ENCODE measurements around the gene ADGRG2. TPM values are rescaled to one million over a fixed set of nuclear protein-coding genes. Genes with fewer than 3 reads are reported as not detected.

The ADGRG2 gene
- total and polyA plus RNA-seq, 2 of the 13 experiments (the other 11 are each of a cell fraction or from before 2014, with no cell fraction given) = not detected

GRCh38 chrX:18944482-18944881, 177.8 kb downstream of the ADGRG2 start:
- ChIA-PET CTCF (ENCODE audit: low intra/inter-chr PET ratio, low total read pairs) (no interaction called here), POLR2A (no interaction called here)
- peaks cover 3 to 58% of the 10 kb centered on the region in 2 experiments; a peak in 4 of 5 replicates for H3K36me3 ChIP-seq (replicated peaks in 1 of 2; ENCODE audit: control insufficient read depth in 1 of 2, insufficient read depth in 2 of 2, low read length in 2 of 2)
- intact Hi-C loops (cut with micrococcal nuclease; ENCODE audit: unreplicated experiment) = no loop called here
- no peak overlapping the region for H3K27ac ChIP-seq (ENCODE audit: extremely low read length, insufficient read depth, low read length)
- no peaks in the 10 kb centered on the region for H3K4me1 ChIP-seq (ENCODE audit: insufficient read depth, low read length)
- no peak for TF ChIP-seq SYNCRIP (IDR thresholded peaks at IDR 0.05; ENCODE audit: insufficient read depth, low read depth, low read length)
- TF ChIP-seq ZSCAN12 (CRISPR knock-in tag; IDR thresholded peaks at IDR 0.05) = no peak
- TF ChIP-seq ZNF124 (CRISPR knock-in tag; IDR thresholded peaks at IDR 0.05) = no peak
- TF ChIP-seq GPN1 (CRISPR knock-in tag; IDR thresholded peaks at IDR 0.05; ENCODE audit: borderline replicate concordance) = no peak
- no peak for TF ChIP-seq ZNF639 (CRISPR knock-in tag; conservative IDR thresholded peaks at IDR 0.05)
- TF ChIP-seq ZNF407 (CRISPR knock-in tag; IDR thresholded peaks at IDR 0.05; ENCODE audit: not compliant biosample characterization) = no peak
- TF ChIP-seq PRDM4 (CRISPR knock-in tag; IDR thresholded peaks at IDR 0.05; ENCODE audit: borderline replicate concordance) = no peak
- no peak overlapping the region for H3K9ac ChIP-seq (ENCODE audit: insufficient read depth, low read depth, low read length)
- no peaks in the 10 kb centered on the region for H3K79me2 ChIP-seq (ENCODE audit: insufficient read depth, low read length)
- no peak overlapping the region for H3K4me3 ChIP-seq (replicated peaks in 1 of 3; ENCODE audit: insufficient read depth in 1 of 3, low read depth in 2 of 3, low read length in 3 of 3)
- no peak for DNase-seq (ENCODE audit: low spot score)
- BruUV-seq (replicated peaks) = no TSS peak
- in situ Hi-C loops (cut with HindIII; ENCODE audit: extremely low pct_ligation_motif_present, low pct_unique_long_range_greater_than_20kb) = loop anchor here (25.0 kb wide), 1 partner anchor 393 kb away; the partner anchor contains the start of gene PDHA1
- no peak overlapping the region for H2AFZ ChIP-seq (ENCODE audit: low read length)
- no peaks in the 10 kb centered on the region for H4K20me1 ChIP-seq (ENCODE audit: insufficient read depth, low read length)
- no peak for FAIRE-seq
- H3K4me2 ChIP-seq (ENCODE audit: low read depth, low read length) = no peak overlapping the region
- H3K27me3 ChIP-seq (ENCODE audit: control insufficient read depth in 1 of 2, insufficient read depth in 2 of 2, low read length in 2 of 2) = no peaks in the 10 kb centered on the region
- WGBS (ENCODE audit: low lambda C conversion rate) = 89% methylated on average over 2 of the region's 4 CpGs
- ATAC-seq = no peak
- H3K9me3 ChIP-seq (ENCODE audit: low read length) = no peaks in the 10 kb centered on the region

All from HepG2 (cell line).